ENCODE measurements around the gene SPG21. TPM values are rescaled to one million over a fixed set of nuclear protein-coding genes. Genes with fewer than 3 reads are reported as not detected.

Gene SPG21
- total RNA-seq, 1 donor from 2014 or later, result 71.8 TPM

DNA sequence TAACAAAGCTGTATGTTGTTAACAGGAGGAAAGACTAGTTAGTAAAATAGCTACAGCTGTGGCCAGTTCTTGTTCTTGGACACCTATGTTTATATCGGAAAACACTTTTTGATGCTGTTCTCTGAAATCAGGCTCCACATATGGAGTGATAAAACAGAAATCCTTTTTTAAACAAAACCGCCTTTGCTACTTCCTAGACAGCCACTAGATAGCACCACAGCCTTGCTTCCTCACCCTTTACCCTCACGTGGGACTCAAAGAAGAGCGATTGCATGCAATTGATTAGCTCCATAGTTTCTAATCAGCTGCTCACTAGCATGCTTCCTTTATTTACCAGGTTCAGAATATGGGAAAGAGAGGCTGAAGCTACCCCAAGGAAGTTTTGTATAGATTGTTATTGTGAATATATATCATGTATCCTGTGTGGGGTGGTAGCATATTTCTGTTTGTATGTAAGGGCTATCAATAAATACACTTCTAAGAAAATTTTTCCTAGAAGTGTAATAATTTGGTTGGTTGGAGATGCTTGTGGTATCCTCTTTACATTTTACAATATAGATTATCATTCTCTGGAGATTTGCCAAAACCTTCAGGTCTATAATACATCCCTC is 44.0 kb upstream of the SPG21 start:
- no peak for DNase-seq (ENCODE audit: low read depth, low spot score)
- H3K36me3 Mint-ChIP-seq (ENCODE audit: low read depth), result no peaks in the 10 kb centered on the region
- H3K4me3 Mint-ChIP-seq, result no peak overlapping the region
- TF ChIP-seq, protein P1, sequence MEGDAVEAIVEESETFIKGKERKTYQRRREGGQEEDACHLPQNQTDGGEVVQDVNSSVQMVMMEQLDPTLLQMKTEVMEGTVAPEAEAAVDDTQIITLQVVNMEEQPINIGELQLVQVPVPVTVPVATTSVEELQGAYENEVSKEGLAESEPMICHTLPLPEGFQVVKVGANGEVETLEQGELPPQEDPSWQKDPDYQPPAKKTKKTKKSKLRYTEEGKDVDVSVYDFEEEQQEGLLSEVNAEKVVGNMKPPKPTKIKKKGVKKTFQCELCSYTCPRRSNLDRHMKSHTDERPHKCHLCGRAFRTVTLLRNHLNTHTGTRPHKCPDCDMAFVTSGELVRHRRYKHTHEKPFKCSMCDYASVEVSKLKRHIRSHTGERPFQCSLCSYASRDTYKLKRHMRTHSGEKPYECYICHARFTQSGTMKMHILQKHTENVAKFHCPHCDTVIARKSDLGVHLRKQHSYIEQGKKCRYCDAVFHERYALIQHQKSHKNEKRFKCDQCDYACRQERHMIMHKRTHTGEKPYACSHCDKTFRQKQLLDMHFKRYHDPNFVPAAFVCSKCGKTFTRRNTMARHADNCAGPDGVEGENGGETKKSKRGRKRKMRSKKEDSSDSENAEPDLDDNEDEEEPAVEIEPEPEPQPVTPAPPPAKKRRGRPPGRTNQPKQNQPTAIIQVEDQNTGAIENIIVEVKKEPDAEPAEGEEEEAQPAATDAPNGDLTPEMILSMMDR (conservative IDR thresholded peaks at IDR 0.05), result peak; percentile 56
- no peak overlapping the region for H3K27ac Mint-ChIP-seq (ENCODE audit: unreplicated experiment)
- H3K4me1 Mint-ChIP-seq, result peaks cover 13% of the 10 kb centered on the region
- H3K27me3 Mint-ChIP-seq (ENCODE audit: low read depth), result peaks cover 5% of the 10 kb centered on the region
- no peaks in the 10 kb centered on the region for H3K9me3 Mint-ChIP-seq

GRCh38 chr15:65032801-65033537 is 43.3 kb upstream of the SPG21 start:
- peak overlapping the region; percentile 31 for H3K4me3 Mint-ChIP-seq
- no peaks in the 10 kb centered on the region for H3K9me3 Mint-ChIP-seq
- H3K27me3 Mint-ChIP-seq (ENCODE audit: low read depth), result peaks cover 5% of the 10 kb centered on the region
- TF ChIP-seq, protein P1 (conservative IDR thresholded peaks at IDR 0.05), result peak; percentile 75
- no peaks in the 10 kb centered on the region for H3K36me3 Mint-ChIP-seq (ENCODE audit: low read depth)
- peak; percentile 61 for DNase-seq (ENCODE audit: low read depth, low spot score)
- peaks cover 20% of the 10 kb centered on the region for H3K4me1 Mint-ChIP-seq
- no peak overlapping the region for H3K27ac Mint-ChIP-seq (ENCODE audit: unreplicated experiment)

GRCh38 chr15:65029736-65030208 is 40.1 kb upstream of the SPG21 start:
- peak overlapping the region; percentile 74 for H3K4me3 Mint-ChIP-seq
- H3K9me3 Mint-ChIP-seq, result no peaks in the 10 kb centered on the region
- H3K27me3 Mint-ChIP-seq (ENCODE audit: low read depth), result peaks cover 5% of the 10 kb centered on the region
- DNase-seq (ENCODE audit: low read depth, low spot score), result no peak
- H3K36me3 Mint-ChIP-seq (ENCODE audit: low read depth), result no peaks in the 10 kb centered on the region
- TF ChIP-seq, protein P1 (conservative IDR thresholded peaks at IDR 0.05), result no peak
- H3K4me1 Mint-ChIP-seq, result peaks cover 25% of the 10 kb centered on the region
- no peak overlapping the region for H3K27ac Mint-ChIP-seq (ENCODE audit: unreplicated experiment)

- Mint-ChIP-seq H3K4me1 (peaks cover 23% of the 10 kb centered on the region), H3K27ac (ENCODE audit: unreplicated experiment) (peak within 1 kb of the TSS; percentile 48), H3K4me3 (peak within 1 kb of the TSS; percentile 88), H3K9me3 (no peaks in the 10 kb centered on the region), H3K27me3 (ENCODE audit: low read depth) (peaks cover 5% of the 10 kb centered on the region), H3K36me3 (ENCODE audit: low read depth) (no peaks in the 10 kb centered on the region)
- DNase-seq (ENCODE audit: low read depth, low spot score), result peak; percentile 89
- TF ChIP-seq, protein P1 (conservative IDR thresholded peaks at IDR 0.05), result peak; percentile 28
Measured at GRCh38 chr15:65028921-65029735, 39.4 kb upstream of the SPG21 start, which contains the start of gene MTFMT. TSS of gene MTFMT (minus strand) at chr15:65029639. CDS start at chr15:65029613, 26 bp downstream.

DNA sequence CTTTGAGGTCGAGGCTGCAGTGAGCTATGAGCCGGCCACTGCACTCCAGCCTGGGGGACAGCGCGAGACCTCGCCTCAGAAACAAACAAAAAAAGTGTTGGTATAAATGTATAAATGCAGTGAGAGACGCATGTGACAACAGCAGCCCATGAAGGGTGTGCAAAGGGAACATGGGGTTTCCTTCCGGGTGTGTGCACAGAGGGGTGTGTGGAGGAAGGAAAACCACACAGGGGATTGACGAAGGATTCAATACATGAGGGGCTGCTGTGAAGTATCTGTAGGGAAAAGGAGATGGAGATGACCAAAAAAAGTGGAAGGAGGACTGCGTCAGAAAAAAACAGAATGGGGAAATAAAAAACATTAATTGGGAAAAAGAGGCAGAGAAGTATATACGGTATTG is 38.6 kb upstream of the SPG21 start:
- no peaks in the 10 kb centered on the region for H3K9me3 Mint-ChIP-seq
- TF ChIP-seq, protein P1 (conservative IDR thresholded peaks at IDR 0.05), result no peak
- H3K27me3 Mint-ChIP-seq (ENCODE audit: low read depth), result peaks cover 5% of the 10 kb centered on the region
- H3K4me1 Mint-ChIP-seq, result peaks cover 16% of the 10 kb centered on the region
- H3K27ac Mint-ChIP-seq (ENCODE audit: unreplicated experiment), result no peak overlapping the region
- H3K4me3 Mint-ChIP-seq, result peak overlapping the region; percentile 88
- no peaks in the 10 kb centered on the region for H3K36me3 Mint-ChIP-seq (ENCODE audit: low read depth)
- no peak for DNase-seq (ENCODE audit: low read depth, low spot score)
